GM23338 (cell line): ENCODE data around the gene NIPAL4. TPM values are rescaled to one million over a fixed set of nuclear protein-coding genes. Genes with fewer than 3 reads are reported as not detected.
"Not testable (repeated sequence)": the region's sequence is repeated elsewhere in the genome, so short reads cannot be mapped to it uniquely, and the experiment has no call there.

Experiments
- ATAC-seq: fragments of 200-7000 bp; cut with Tn5 transposase; 3 replicates; pipeline ENCODE4 v1.9.1; 2020
- DNase-seq: peaks from one replicate; pipeline ENCODE4 v3.0.0-alpha.2; 2015; ENCODE audit warnings: low spot score
- H2AFZ ChIP-seq: fragments of 200-600 bp; sonication (generic); 2 replicates; pipeline ENCODE4 v1.8.0; 2016; ENCODE audit warnings: antibody characterized with exemption, mild to moderate bottlenecking, moderate library complexity
- H3F3A ChIP-seq: fragments of 200-600 bp; sonication (generic); replicated peaks from 2 replicates; pipeline ENCODE4 v1.8.0; 2017; ENCODE audit warnings: antibody characterized with exemption, mixed run types, low read depth
- H3K27ac ChIP-seq: fragments of 200-600 bp; sonication (generic); 2 replicates; pipeline ENCODE4 v1.6.1; 2016; ENCODE audit warnings: low read depth
- H3K27me3 ChIP-seq: fragments of 200-600 bp; sonication (generic); 2 replicates; pipeline ENCODE4 v1.8.0; 2016; ENCODE audit warnings: mild to moderate bottlenecking, mixed run types, moderate library complexity; ENCODE audit not compliant: insufficient read depth
- H3K36me3 ChIP-seq: fragments of 200-600 bp; sonication (generic); 2 replicates; pipeline ENCODE4 v1.8.0; 2016; ENCODE audit warnings: mild to moderate bottlenecking; ENCODE audit not compliant: insufficient read depth
- H3K4me1 ChIP-seq: fragments of 200-600 bp; sonication (generic); 2 replicates; pipeline ENCODE4 v1.8.0; 2016; ENCODE audit warnings: mild to moderate bottlenecking, moderate library complexity; ENCODE audit not compliant: insufficient read depth
- H3K4me2 ChIP-seq: fragments of 200-600 bp; sonication (generic); 2 replicates; pipeline ENCODE4 v1.7.1; 2017; ENCODE audit warnings: mixed run types
- H3K4me3 ChIP-seq: fragments of 200-600 bp; sonication (generic); 2 replicates; pipeline ENCODE4 v1.6.1; 2016; ENCODE audit warnings: mixed run types
- H3K79me2 ChIP-seq: fragments of 200-600 bp; sonication (generic); replicated peaks from 2 replicates; pipeline ENCODE4 v1.8.0; 2017; ENCODE audit warnings: mild to moderate bottlenecking; ENCODE audit not compliant: insufficient read depth
- H3K9me2 ChIP-seq: fragments of 200-600 bp; sonication (generic); 2 replicates; pipeline ENCODE4 v1.8.0; 2017; ENCODE audit not compliant: insufficient read depth
- H4K20me1 ChIP-seq: fragments of 200-600 bp; sonication (generic); replicated peaks from 2 replicates; pipeline ENCODE4 v1.8.0; 2017; ENCODE audit warnings: mild to moderate bottlenecking; ENCODE audit not compliant: insufficient read depth
- H3K27ac Mint-ChIP-seq: 2 replicates; pipeline ENCODE4 v1.8.0; 2020; ENCODE audit warnings: inconsistent platforms, mild to moderate bottlenecking, moderate library complexity, mixed read lengths
- H3K27me3 Mint-ChIP-seq: 3 replicates; pipeline ENCODE4 v1.8.0; 2022; ENCODE audit warnings: low read depth, mild to moderate bottlenecking, moderate library complexity, mixed read lengths, inconsistent platforms; ENCODE audit not compliant: insufficient read depth, poor library complexity
- H3K36me3 Mint-ChIP-seq: 3 replicates; pipeline ENCODE4 v1.8.0; 2021; ENCODE audit warnings: low read depth, mild to moderate bottlenecking, inconsistent platforms, moderate library complexity, mixed read lengths
- H3K4me1 Mint-ChIP-seq: 3 replicates; pipeline ENCODE4 v1.8.0; 2020; ENCODE audit warnings: mild to moderate bottlenecking, inconsistent platforms, mixed read lengths
- H3K4me3 Mint-ChIP-seq: 3 replicates; pipeline ENCODE4 v1.8.0; 2021; ENCODE audit warnings: moderate library complexity, mild to moderate bottlenecking, inconsistent platforms, mixed read lengths
- H3K9me3 Mint-ChIP-seq: 3 replicates; pipeline ENCODE4 v1.8.0; 2020; ENCODE audit warnings: moderate library complexity, mild to moderate bottlenecking, inconsistent platforms, mixed read lengths
- polyA plus RNA-seq: library from polyadenylated mRNA; unstranded; fragments of >200 nt; fragmentation: Nextera tagmentation; extraction: Ambion mirVana; gene quantifications from 2 replicates; pipeline ENCODE4 v1.2.1, GENCODE V29; 2016
- total RNA-seq: library from RNA; depleted of rRNA; stranded (reverse); fragments of >200 nt; shearing (Covaris generic); gene quantifications from 2 replicates; pipeline ENCODE4 v1.2.3, GENCODE V29; 2014
- TF ChIP-seq, protein P1 (sequence below), 2 experiments: fragments of 200-600 bp in 1 of 2; sonication (generic) in 1 of 2; conservative IDR thresholded peaks; 2 replicates each; pipeline versions ENCODE4 v1.5.1 to v1.6.1; 2016 to 2017; ENCODE audit warnings: antibody characterized with exemption in 2 of 2, low read depth in 2 of 2, mild to moderate bottlenecking in 2 of 2, moderate library complexity in 1 of 2
- TF ChIP-seq, protein P2 (sequence below): IDR thresholded peaks from one replicate; pipeline ENCODE4 v1.6.1; 2018; ENCODE audit warnings: antibody characterized with exemption; ENCODE audit not compliant: unreplicated experiment

Gene NIPAL4
- total and polyA plus RNA-seq, 2 experiments from 2014 or later = 0.21 TPM; not detected in 1

- not testable (repeated sequence) for H3K36me3 ChIP-seq, H3K4me1 Mint-ChIP-seq, H4K20me1 ChIP-seq, H3F3A ChIP-seq, H3K4me2 ChIP-seq, ATAC-seq, H3K27me3 Mint-ChIP-seq, H3K4me1 ChIP-seq, H2AFZ ChIP-seq, H3K4me3 Mint-ChIP-seq, H3K9me2 ChIP-seq, H3K27ac ChIP-seq, H3K27ac Mint-ChIP-seq, H3K4me3 ChIP-seq, H3K27me3 ChIP-seq, DNase-seq, H3K79me2 ChIP-seq
- Mint-ChIP-seq H3K9me3 (peaks cover 58% of the 10 kb centered on the region), H3K36me3 (peaks cover 22% of the 10 kb centered on the region)
Measured at GRCh38 chr5:157419521-157419920, 40.5 kb upstream of the NIPAL4 start.

GRCh38 chr5:157429920-157430319, 30.1 kb upstream of the NIPAL4 start:
- not testable (repeated sequence) for ATAC-seq, H4K20me1 ChIP-seq, H3K27me3 Mint-ChIP-seq, H3F3A ChIP-seq, H3K9me2 ChIP-seq, H3K4me1 Mint-ChIP-seq, H3K27ac ChIP-seq, H2AFZ ChIP-seq, H3K36me3 Mint-ChIP-seq, H3K27ac Mint-ChIP-seq, H3K27me3 ChIP-seq, H3K4me1 ChIP-seq, H3K79me2 ChIP-seq, H3K4me3 Mint-ChIP-seq, H3K36me3 ChIP-seq, DNase-seq, H3K4me3 ChIP-seq, H3K4me2 ChIP-seq
- peaks cover 12% of the 10 kb centered on the region; the same call in 2 of the 3 replicates for H3K9me3 Mint-ChIP-seq

GRCh38 chr5:157431544-157432200, 28.3 kb upstream of the NIPAL4 start:
- Histone ChIP-seq H3K4me2 (no peak overlapping the region), H3F3A (no peaks in the 10 kb centered on the region), H3K79me2 (no peaks in the 10 kb centered on the region), H3K4me3 (no peak overlapping the region), H3K27ac (no peak overlapping the region), H3K36me3 (peaks cover 3% of the 10 kb centered on the region; the same call in 1 of the 2 replicates), H3K4me1 (no peaks in the 10 kb centered on the region), H4K20me1 (no peaks in the 10 kb centered on the region), H3K27me3 (no peaks in the 10 kb centered on the region), H3K9me2 (no peaks in the 10 kb centered on the region), H2AFZ (no peak overlapping the region)
- H3K4me3 Mint-ChIP-seq = no peak overlapping the region
- peaks cover 10% of the 10 kb centered on the region for H3K27me3 Mint-ChIP-seq
- no peak overlapping the region for H3K27ac Mint-ChIP-seq
- H3K9me3 Mint-ChIP-seq = peaks cover 4% of the 10 kb centered on the region; the same call in 1 of the 3 replicates
- H3K36me3 Mint-ChIP-seq = no peaks in the 10 kb centered on the region
- TF ChIP-seq, protein P1, sequence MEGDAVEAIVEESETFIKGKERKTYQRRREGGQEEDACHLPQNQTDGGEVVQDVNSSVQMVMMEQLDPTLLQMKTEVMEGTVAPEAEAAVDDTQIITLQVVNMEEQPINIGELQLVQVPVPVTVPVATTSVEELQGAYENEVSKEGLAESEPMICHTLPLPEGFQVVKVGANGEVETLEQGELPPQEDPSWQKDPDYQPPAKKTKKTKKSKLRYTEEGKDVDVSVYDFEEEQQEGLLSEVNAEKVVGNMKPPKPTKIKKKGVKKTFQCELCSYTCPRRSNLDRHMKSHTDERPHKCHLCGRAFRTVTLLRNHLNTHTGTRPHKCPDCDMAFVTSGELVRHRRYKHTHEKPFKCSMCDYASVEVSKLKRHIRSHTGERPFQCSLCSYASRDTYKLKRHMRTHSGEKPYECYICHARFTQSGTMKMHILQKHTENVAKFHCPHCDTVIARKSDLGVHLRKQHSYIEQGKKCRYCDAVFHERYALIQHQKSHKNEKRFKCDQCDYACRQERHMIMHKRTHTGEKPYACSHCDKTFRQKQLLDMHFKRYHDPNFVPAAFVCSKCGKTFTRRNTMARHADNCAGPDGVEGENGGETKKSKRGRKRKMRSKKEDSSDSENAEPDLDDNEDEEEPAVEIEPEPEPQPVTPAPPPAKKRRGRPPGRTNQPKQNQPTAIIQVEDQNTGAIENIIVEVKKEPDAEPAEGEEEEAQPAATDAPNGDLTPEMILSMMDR (conservative IDR thresholded peaks at IDR 0.05; ENCODE audit: low read depth in 2 of 2) = peak; percentile 57 to 70
- TF ChIP-seq, protein P2, sequence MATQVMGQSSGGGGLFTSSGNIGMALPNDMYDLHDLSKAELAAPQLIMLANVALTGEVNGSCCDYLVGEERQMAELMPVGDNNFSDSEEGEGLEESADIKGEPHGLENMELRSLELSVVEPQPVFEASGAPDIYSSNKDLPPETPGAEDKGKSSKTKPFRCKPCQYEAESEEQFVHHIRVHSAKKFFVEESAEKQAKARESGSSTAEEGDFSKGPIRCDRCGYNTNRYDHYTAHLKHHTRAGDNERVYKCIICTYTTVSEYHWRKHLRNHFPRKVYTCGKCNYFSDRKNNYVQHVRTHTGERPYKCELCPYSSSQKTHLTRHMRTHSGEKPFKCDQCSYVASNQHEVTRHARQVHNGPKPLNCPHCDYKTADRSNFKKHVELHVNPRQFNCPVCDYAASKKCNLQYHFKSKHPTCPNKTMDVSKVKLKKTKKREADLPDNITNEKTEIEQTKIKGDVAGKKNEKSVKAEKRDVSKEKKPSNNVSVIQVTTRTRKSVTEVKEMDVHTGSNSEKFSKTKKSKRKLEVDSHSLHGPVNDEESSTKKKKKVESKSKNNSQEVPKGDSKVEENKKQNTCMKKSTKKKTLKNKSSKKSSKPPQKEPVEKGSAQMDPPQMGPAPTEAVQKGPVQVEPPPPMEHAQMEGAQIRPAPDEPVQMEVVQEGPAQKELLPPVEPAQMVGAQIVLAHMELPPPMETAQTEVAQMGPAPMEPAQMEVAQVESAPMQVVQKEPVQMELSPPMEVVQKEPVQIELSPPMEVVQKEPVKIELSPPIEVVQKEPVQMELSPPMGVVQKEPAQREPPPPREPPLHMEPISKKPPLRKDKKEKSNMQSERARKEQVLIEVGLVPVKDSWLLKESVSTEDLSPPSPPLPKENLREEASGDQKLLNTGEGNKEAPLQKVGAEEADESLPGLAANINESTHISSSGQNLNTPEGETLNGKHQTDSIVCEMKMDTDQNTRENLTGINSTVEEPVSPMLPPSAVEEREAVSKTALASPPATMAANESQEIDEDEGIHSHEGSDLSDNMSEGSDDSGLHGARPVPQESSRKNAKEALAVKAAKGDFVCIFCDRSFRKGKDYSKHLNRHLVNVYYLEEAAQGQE = no peak
- no peaks in the 10 kb centered on the region for H3K4me1 Mint-ChIP-seq
- ATAC-seq = peak; percentile 73
- peak; percentile 65 for DNase-seq
